ENCODE results near the gene ABTB2.

ABTB2 gene

GRCh38 chr11:34280945-34281872, 76.6 kb downstream of the ABTB2 start:
- DNase-seq, result no peak

DNA sequence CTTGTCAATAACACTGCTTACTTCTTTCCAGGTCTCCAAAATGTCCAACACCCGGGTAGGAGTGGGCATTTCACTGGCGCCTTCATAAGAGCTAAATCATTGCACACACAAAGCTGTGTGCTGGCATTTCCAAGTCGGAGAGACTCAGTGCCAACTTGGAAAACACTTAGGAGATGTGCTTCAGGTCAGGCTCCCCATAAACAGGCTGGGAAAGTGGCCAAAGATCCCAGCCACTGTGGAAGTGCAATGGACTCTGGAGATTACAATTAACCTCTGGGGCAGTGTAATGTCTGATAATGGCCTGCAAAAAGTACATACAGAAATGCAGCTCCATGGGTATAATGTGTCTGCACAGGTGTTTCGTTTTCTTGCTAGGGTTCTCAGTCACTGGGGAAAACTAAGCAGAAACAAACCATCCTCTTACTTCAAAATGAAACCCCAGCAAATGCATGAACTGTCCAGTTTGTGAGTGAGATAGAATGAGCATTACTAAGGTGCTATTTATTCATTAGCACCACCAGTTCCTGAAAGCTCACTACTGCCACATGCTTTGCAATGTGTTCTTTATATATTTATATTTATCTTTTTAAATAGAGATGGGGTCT, 79.0 kb downstream of the ABTB2 start:
- DNase-seq, result no peak

GRCh38 chr11:34278175-34278574, 79.6 kb downstream of the ABTB2 start:
- no peak for DNase-seq

GRCh38 chr11:34277171-34277570, 80.6 kb downstream of the ABTB2 start:
- DNase-seq, result no peak

DNA sequence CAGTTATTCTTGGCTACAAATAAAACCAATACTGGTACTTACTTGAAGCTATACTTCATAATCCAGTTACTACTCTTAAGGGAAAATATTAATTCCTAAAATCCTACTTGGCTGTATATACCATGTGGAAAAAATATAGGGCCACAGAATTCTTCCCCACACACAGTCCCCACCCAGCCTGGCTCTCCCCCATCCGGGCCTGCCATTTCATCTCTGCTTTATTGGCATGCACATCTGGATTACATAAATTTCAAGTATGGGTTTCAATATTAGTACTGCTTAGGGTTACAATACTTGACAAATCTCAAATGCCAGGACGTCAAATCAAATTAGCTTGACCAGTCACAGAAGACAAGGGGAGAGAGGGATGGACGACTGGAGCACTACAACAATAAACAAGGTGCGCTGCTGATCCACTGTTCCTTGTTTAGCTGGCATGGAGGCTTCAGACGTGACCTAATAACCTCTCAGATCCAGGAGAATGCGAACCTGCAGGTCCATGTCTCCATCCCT, 81.4 kb downstream of the ABTB2 start:
- no peak for DNase-seq

- no peak for DNase-seq
These were observed 82.3 kb downstream of the ABTB2 start for GRCh38 chr11:34275486-34275885.

- no peak for DNase-seq
These were observed 83.0 kb downstream of the ABTB2 start for GRCh38 chr11:34274712-34275398.

DNA sequence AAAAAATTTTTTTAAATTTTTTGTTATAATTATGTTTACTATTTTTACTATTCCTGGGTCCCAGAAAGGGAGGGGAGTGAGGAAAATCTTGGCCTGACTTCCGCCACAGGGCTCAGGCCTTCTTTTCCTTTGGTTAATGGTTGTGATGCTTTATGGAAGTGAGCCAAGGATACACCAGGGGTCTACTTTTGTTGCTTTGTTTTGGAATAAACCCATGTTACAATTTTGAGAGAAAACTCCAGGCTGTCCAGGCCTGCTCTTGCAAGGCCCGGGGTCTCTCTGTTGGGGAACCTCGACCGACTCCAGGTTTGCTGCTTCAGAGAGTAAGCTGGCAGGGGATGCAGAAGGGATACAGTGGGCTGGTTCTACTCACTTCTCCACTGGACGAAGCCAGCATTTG, 84.7 kb downstream of the ABTB2 start:
- no peak for DNase-seq

DNA sequence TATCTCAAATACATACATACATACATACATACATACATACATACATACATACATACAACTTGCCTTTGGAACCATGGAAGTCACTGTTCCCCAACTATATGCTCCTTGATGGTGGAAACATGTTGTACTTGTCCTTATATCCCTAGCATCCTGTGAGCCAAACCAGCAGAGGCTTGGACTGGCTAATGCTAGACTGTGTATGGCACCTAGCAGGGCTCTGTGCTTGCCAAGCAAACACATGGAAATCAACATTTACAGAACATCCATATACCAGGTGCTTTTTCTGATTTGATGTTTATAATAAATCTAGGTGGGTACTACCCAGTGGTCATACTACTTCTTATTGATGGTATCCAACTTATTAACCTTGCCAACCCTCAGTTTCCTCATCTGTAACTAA, 86.1 kb downstream of the ABTB2 start:
- no peak for DNase-seq

DNA sequence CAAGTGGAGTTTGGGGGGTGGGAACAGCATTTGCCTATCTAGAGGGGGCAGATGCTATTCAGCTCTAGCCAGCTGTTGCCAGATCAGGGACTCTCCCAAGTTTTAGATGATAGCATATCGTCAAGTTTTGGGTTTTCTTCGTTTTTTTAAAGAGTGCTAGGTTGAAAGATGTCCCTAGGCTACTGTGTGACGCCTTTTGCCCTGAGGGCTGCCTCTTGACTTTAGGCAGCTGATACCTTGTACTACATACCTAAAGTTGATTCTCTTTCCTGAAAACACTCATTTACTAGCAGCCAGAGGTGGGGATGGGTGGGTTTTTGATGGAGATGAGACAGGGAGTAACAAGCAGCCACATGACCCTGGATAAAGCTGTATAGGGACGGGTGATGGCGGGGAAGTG, 87.1 kb downstream of the ABTB2 start:
- no peak for DNase-seq

- no peak for DNase-seq
These were observed 88.0 kb downstream of the ABTB2 start for GRCh38 chr11:34269694-34270245.

DNA sequence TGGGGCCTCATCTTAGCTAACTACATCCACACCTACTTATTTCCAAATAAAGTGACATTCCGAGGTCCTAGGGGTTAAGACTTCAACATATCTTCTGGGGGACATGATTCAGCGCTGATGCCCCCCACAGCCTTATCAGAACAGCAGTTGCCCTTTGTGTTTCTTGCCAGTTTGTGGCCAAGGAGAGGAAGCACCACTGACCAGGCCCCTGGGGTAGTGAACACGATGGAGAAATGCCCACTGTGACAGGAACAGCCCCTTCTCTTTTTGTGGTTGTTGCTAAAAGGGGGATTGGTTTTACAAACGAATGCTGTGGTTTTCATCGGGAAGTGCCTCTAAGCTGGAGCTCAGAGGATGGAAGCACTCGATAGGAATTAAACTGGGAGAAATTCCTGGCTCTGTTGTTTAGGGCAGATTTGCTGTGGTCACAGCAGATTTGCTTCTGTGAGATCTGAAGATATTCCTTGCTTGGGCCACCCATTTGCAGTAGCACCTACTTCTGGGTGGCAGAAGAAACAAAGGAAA, 88.8 kb downstream of the ABTB2 start:
- DNase-seq, result no peak

- no peak for DNase-seq
These were observed 90.4 kb downstream of the ABTB2 start for GRCh38 chr11:34267417-34267816.

DNA sequence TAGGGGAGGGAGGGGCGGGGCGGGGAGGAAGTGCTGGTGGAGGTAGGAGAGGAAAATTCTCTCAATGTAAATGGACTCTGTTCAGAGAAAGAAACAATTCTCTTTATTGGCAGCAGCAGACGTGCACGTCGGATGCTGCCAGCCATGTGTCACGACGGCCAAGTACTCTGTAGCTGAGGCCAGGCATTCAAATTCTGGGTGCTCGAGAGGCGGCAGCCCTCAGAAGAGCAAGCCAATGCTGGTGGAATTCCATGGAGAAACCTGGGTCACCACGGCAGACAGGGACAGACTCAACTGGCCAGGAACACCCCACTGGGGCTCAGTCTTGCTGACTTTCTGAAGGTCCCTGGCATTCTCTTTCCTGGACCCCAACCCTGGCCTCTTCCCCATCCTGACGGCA, 90.8 kb downstream of the ABTB2 start:
- no peak for DNase-seq

GRCh38 chr11:34266090-34266912, 91.5 kb downstream of the ABTB2 start:
- no peak for DNase-seq

GRCh38 chr11:34264303-34265110, 93.3 kb downstream of the ABTB2 start:
- DNase-seq, result no peak

GRCh38 chr11:34263441-34264091, 94.2 kb downstream of the ABTB2 start:
- no peak for DNase-seq

- DNase-seq, result no peak
These were observed 95.2 kb downstream of the ABTB2 start for GRCh38 chr11:34262531-34263081.

- DNase-seq, result no peak
These were observed 96.0 kb downstream of the ABTB2 start for GRCh38 chr11:34261820-34262219.

DNA sequence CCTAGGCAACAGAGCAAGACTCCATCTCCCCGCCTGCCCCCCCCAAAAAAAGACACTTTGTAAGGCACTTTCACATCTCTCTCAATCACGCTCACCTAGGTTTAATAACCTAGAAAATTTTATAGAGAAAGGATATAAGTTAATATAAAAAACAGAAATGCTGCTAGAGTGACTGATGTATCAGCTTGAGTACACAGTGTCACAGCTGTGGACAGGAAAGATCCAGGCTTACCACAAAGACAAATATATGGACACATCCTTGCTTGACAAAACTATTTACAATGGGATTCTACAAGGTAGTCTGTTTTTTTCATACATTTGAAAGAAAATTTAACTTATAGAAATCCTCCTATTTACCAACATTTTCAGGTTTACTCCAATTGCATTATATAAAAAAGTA, 96.7 kb downstream of the ABTB2 start:
- DNase-seq, result no peak
